Naive thymus-derived CD4-positive, alpha-beta T cell (primary cell): ENCODE measurements around the gene GALNT2. TPM values are rescaled to one million over a fixed set of nuclear protein-coding genes. Genes with fewer than 3 reads are reported as not detected.

Experiments
- ATAC-seq: fragments of 150-1000 bp; cut with Tn5 transposase; 2 replicates; pipeline ENCODE4 v1.10.0; 2021; ENCODE audit warnings: mild to moderate bottlenecking, moderate library complexity
- CTCF ChIA-PET: fragments of 350-600 bp; sonication (Branson Sonifier 250); formaldehyde crosslinking; loops from one replicate; lab custom pipeline; 2021; ENCODE audit warnings: antibody characterized with exemption; lab: Charles Lee
- POLR2A ChIA-PET: fragments of 350-600 bp; sonication (Branson Sonifier 250); formaldehyde crosslinking; loops from one replicate; lab custom pipeline; 2021; ENCODE audit warnings: antibody characterized with exemption, inconsistent platforms; lab: Charles Lee
- DNase-seq, 9 donors: peaks; one replicate each; pipeline versions ENCODE4 v3.0.0 to v3.0.0-alpha.2; 2020 to 2022; ENCODE audit warnings: mixed read lengths in 1 of 9
- H3K27ac ChIP-seq: one replicate; pipeline ENCODE4 v1.7.0; 2013; ENCODE audit warnings: mild to moderate bottlenecking, low read depth, low read length, moderate library complexity
- H3K27me3 ChIP-seq, 2 donors: one replicate each; pipeline ENCODE4 v1.7.0; 2013; ENCODE audit warnings: low read length in 2 of 2, mild to moderate bottlenecking in 2 of 2, moderate library complexity in 2 of 2; ENCODE audit not compliant: control insufficient read depth in 2 of 2, insufficient read depth in 2 of 2
- H3K36me3 ChIP-seq, 3 experiments: 1 replicate in 2 of 3; 2 replicates in 1 of 3; pipeline ENCODE4 v1.7.0; 2013; ENCODE audit warnings: low read length in 3 of 3, mild to moderate bottlenecking in 3 of 3, moderate library complexity in 1 of 3; ENCODE audit not compliant: insufficient read depth in 3 of 3, control insufficient read depth in 2 of 3
- H3K4me1 ChIP-seq, 2 donors: one replicate each; pipeline ENCODE4 v1.7.0; 2013; ENCODE audit warnings: low read length in 2 of 2, mild to moderate bottlenecking in 2 of 2, moderate library complexity in 1 of 2; ENCODE audit not compliant: control insufficient read depth in 2 of 2, insufficient read depth in 2 of 2
- H3K4me3 ChIP-seq: 2 replicates; pipeline ENCODE4 v1.7.0; 2013; ENCODE audit warnings: mild to moderate bottlenecking, low read length
- H3K9me3 ChIP-seq, 3 experiments: 1 replicate in 2 of 3; 2 replicates in 1 of 3; pipeline ENCODE4 v1.7.0; 2013; ENCODE audit warnings: low read length in 3 of 3; ENCODE audit not compliant: control insufficient read depth in 2 of 3
- H3K27ac Mint-ChIP-seq, 9 donors: one replicate each; pipeline ENCODE4 v1.8.0; 2020 to 2022; ENCODE audit warnings: mixed read lengths in 9 of 9, mild to moderate bottlenecking in 8 of 9, moderate library complexity in 5 of 9, inconsistent platforms in 2 of 9
- H3K27me3 Mint-ChIP-seq, 5 donors: one replicate each; pipeline ENCODE4 v1.8.0; 2021 to 2022; ENCODE audit warnings: mixed read lengths in 5 of 5, mild to moderate bottlenecking in 1 of 5
- H3K36me3 Mint-ChIP-seq, 5 donors: one replicate each; pipeline ENCODE4 v1.8.0; 2020 to 2022; ENCODE audit warnings: mixed read lengths in 5 of 5, mild to moderate bottlenecking in 3 of 5, inconsistent platforms in 1 of 5
- H3K4me1 Mint-ChIP-seq, 7 donors: one replicate each; pipeline ENCODE4 v1.8.0; 2020 to 2022; ENCODE audit warnings: mixed read lengths in 7 of 7, mild to moderate bottlenecking in 3 of 7, inconsistent platforms in 1 of 7
- H3K4me3 Mint-ChIP-seq, 10 donors: one replicate each; pipeline ENCODE4 v1.8.0; 2020 to 2022; ENCODE audit warnings: mild to moderate bottlenecking in 10 of 10, mixed read lengths in 10 of 10, moderate library complexity in 6 of 10, inconsistent platforms in 2 of 10
- H3K9me3 Mint-ChIP-seq, 11 donors: one replicate each; pipeline ENCODE4 v1.8.0; 2020 to 2022; ENCODE audit warnings: mixed read lengths in 11 of 11, mild to moderate bottlenecking in 4 of 11, inconsistent platforms in 1 of 11, moderate library complexity in 1 of 11
- intact Hi-C, 2 donors: fragments of 100-400 bp; cut with micrococcal nuclease; formaldehyde crosslinking; loops; one replicate each; pipeline ENCODE4 v1.15.1; 2023
- polyA plus RNA-seq, 2 donors: library from polyadenylated mRNA; unstranded; fragments of 300-500 nt; fragmentation: Illumina TruSeq; gene quantifications; one replicate each; pipeline ENCODE4 v1.2.3, GENCODE V29; 2021
- total RNA-seq, 6 experiments: library from RNA in 5 of 6; stranded (reverse) in 5 of 6; gene quantifications; 1 replicate in 5 of 6; 2 replicates in 1 of 6; pipeline ENCODE4 v1.2.3 and lab custom pipeline; 2021 to 2026

GALNT2 gene
- total and polyA plus RNA-seq, 7 experiments from 2014 or later: 12.0 to 32.7 (median 23.3) TPM

DNA sequence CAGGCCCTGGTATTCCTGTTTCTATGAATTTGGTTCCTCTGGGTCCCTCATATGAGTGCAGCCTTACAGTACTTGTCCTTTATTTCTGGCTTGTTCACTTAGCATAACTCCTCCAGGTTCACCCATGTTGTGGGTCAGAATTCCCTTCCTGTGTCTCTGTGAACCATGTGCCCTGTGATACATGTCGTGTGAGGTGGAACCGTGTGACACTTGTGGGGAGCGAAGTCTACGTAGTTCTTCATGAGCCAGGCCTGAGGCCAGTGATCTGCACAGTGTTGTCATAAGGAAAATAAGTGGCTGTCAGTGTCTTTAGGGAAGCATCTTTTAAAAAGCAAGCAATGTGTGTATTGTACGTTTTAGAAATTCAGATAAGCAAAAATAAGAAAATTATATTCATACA, 122.8 kb downstream of the GALNT2 start:
- POLR2A ChIA-PET: no interaction called here
- Mint-ChIP-seq H3K4me1 (peaks cover 30 to 61% (median 54%) of the 10 kb centered on the region in 7 donors), H3K36me3 (peaks cover 2 to 38% (median 13%) of the 10 kb centered on the region in 5 donors), H3K27ac (peak overlapping the region in 1 of 9 donors; percentile 0), H3K4me3 (peak overlapping the region in 1 of 10 donors; percentile 2), H3K27me3 (no peaks in the 10 kb centered on the region), H3K9me3 (peaks cover 0 to 2% (median 0%) of the 10 kb centered on the region in 11 donors)
- ATAC-seq (no peak), DNase-seq (no peak)
- H3K4me3 ChIP-seq: no peak overlapping the region
- H3K4me1 ChIP-seq: peaks cover 8 to 14% of the 10 kb centered on the region in 2 donors
- H3K36me3 ChIP-seq: no peaks in the 10 kb centered on the region
- no peaks in the 10 kb centered on the region for H3K9me3 ChIP-seq
- no peak overlapping the region for H3K27ac ChIP-seq
- CTCF ChIA-PET: no interaction called here
- H3K27me3 ChIP-seq: no peaks in the 10 kb centered on the region
- intact Hi-C loops: no loop called here

DNA sequence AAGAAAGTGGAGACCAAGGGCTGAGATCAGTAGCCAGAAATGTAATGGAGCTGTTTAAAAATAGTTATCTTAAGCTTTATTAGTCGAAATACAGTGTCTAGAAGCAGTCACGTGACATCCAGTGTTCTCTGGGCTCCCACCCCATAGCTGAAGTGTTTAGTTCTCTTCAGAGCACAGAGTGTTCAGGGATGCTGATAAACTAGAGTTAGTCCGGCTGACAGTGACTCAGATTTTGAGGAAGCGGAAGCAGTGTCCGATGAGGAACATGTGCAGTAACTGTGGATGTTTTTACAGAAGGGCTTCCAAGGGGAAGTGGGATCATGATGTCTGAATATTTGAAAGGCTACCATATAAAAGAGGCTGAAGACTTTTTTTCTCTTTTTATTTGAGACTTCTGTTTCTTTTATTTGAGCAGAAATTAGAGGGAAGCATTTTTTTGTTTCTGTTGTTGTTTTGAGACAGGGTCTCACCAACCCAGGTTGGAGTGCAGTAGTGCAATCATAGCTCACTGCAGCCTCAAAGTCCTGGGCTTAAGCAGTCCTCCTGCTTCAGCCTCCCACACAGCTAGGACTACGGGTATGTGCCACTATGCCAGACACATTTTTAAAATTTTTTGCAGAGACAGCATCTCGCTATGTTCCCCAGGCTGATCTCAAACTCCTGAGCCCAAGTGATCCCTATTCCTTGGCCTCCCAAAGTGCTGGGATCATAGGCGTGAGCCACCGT, 124.2 kb downstream of the GALNT2 start:
- DNase-seq: no peak
- peaks cover 25 to 50% (median 45%) of the 10 kb centered on the region in 7 donors for H3K4me1 Mint-ChIP-seq
- ChIA-PET POLR2A (no interaction called here), CTCF (no interaction called here)
- H3K27me3 Mint-ChIP-seq: no peaks in the 10 kb centered on the region
- H3K27ac Mint-ChIP-seq: no peak overlapping the region
- ATAC-seq: peak; percentile 89
- no peaks in the 10 kb centered on the region for H3K9me3 ChIP-seq
- no peak overlapping the region for H3K4me3 Mint-ChIP-seq
- H3K4me1 ChIP-seq: peaks cover 8 to 13% of the 10 kb centered on the region in 2 donors
- no peak overlapping the region for H3K4me3 ChIP-seq
- no peaks in the 10 kb centered on the region for H3K9me3 Mint-ChIP-seq
- intact Hi-C loops: no loop called here
- H3K36me3 Mint-ChIP-seq: peaks cover 0 to 32% (median 7%) of the 10 kb centered on the region in 5 donors
- H3K27ac ChIP-seq: no peak overlapping the region
- H3K36me3 ChIP-seq: no peaks in the 10 kb centered on the region
- no peaks in the 10 kb centered on the region for H3K27me3 ChIP-seq

DNA sequence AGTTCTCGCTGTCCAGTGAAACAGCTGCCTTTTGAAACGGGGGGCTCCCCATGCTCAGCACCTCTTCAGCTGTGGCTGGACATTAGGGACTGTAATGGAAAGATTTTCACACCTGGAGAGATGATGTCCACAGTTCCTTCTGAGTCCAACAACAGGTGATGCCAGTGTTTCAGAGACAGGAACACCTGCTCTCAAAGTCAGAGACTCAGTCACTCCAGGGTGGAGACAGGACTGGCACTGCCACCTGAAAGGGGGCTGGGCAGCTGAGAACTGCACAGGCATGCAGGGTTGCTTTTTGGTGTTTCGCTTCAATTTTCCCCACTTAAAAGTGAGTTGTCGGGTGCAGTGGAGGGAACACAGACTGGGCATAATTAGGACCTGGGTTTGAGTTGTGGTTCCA, 124.8 kb downstream of the GALNT2 start:
- H3K4me3 Mint-ChIP-seq: no peak overlapping the region
- Histone ChIP-seq H3K9me3 (no peaks in the 10 kb centered on the region), H3K27me3 (no peaks in the 10 kb centered on the region), H3K4me1 (peaks cover 3 to 8% of the 10 kb centered on the region in 2 donors), H3K4me3 (no peak overlapping the region), H3K27ac (no peak overlapping the region), H3K36me3 (no peaks in the 10 kb centered on the region)
- DNase-seq (no peak), ATAC-seq (no peak)
- no peaks in the 10 kb centered on the region for H3K9me3 Mint-ChIP-seq
- intact Hi-C loops: no loop called here
- H3K27me3 Mint-ChIP-seq: no peaks in the 10 kb centered on the region
- peaks cover 25 to 45% (median 40%) of the 10 kb centered on the region in 7 donors for H3K4me1 Mint-ChIP-seq
- ChIA-PET CTCF (no interaction called here), POLR2A (no interaction called here)
- H3K36me3 Mint-ChIP-seq: peaks cover 0 to 31% (median 7%) of the 10 kb centered on the region in 5 donors
- H3K27ac Mint-ChIP-seq: no peak overlapping the region

DNA sequence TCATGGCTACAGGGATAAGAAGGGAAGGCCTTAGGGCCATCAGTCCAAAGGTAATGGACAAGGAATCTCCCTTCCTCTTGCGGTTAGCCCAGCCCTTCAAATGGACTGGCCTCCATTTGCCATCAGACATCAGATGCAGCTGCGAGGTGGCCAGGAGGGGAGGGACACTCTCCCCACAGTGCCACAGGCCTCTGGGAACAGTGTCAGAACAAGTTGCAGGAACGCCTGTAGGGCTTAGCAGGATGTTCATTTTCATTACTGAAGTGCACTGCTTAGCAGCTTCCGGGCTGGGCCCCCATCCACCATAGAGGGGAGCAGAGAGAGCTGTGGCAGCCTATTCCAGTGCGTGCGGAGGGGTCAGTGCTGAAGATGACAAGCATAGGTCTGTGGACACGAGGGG, 127.5 kb downstream of the GALNT2 start:
- ATAC-seq (no peak), DNase-seq (no peak)
- H3K9me3 ChIP-seq: no peaks in the 10 kb centered on the region
- Mint-ChIP-seq H3K4me3 (peak overlapping the region in 1 of 10 donors; percentile 21), H3K36me3 (peaks cover 0 to 27% (median 4%) of the 10 kb centered on the region in 5 donors), H3K9me3 (no peaks in the 10 kb centered on the region), H3K27me3 (no peaks in the 10 kb centered on the region), H3K4me1 (peaks cover 17 to 27% (median 21%) of the 10 kb centered on the region in 7 donors), H3K27ac (peak overlapping the region in 3 of 9 donors; percentile 33 to 68 (median 51))
- H3K4me3 ChIP-seq: no peak overlapping the region
- no peaks in the 10 kb centered on the region for H3K4me1 ChIP-seq
- no peaks in the 10 kb centered on the region for H3K36me3 ChIP-seq
- intact Hi-C loops: no loop called here
- CTCF ChIA-PET: no interaction called here
- POLR2A ChIA-PET: interaction anchor here (0.8 kb wide), 1 partner anchor 171 kb away, joined by 3 read pairs; no protein-coding TSS in a partner anchor
- no peaks in the 10 kb centered on the region for H3K27me3 ChIP-seq
- no peak overlapping the region for H3K27ac ChIP-seq

DNA sequence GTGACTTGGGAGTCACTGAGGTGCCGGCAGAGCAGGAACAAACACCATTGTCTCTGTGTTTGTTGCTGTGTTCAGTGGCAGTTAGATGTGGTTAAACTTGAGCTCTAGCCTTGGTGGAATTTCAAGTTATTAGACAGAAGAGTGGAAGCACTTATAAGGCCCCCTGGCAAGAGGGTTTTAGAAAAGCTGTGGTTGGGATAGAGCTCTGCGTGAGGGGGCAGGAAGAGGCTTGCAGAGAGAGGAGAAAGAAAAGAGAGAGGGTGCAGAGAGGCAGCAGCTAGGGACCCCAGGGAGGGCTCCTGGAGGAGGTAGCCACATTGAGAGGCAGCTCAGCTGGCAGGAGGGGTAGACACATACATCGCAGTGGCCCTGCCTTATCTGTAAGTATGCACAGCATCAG, 128.2 kb downstream of the GALNT2 start:
- intact Hi-C loops: no loop called here
- Mint-ChIP-seq H3K36me3 (peaks cover 0 to 24% (median 4%) of the 10 kb centered on the region in 5 donors), H3K4me3 (no peak overlapping the region), H3K4me1 (peaks cover 12 to 21% (median 17%) of the 10 kb centered on the region in 7 donors), H3K9me3 (no peaks in the 10 kb centered on the region), H3K27me3 (no peaks in the 10 kb centered on the region), H3K27ac (peak overlapping the region in 4 of 9 donors; percentile 43 to 79 (median 60))
- Histone ChIP-seq H3K9me3 (no peaks in the 10 kb centered on the region), H3K4me3 (no peak overlapping the region), H3K27ac (no peak overlapping the region), H3K27me3 (no peaks in the 10 kb centered on the region), H3K36me3 (no peaks in the 10 kb centered on the region), H3K4me1 (no peaks in the 10 kb centered on the region)
- ATAC-seq (no peak), DNase-seq (no peak)
- CTCF ChIA-PET: no interaction called here
- POLR2A ChIA-PET: no interaction called here

DNA sequence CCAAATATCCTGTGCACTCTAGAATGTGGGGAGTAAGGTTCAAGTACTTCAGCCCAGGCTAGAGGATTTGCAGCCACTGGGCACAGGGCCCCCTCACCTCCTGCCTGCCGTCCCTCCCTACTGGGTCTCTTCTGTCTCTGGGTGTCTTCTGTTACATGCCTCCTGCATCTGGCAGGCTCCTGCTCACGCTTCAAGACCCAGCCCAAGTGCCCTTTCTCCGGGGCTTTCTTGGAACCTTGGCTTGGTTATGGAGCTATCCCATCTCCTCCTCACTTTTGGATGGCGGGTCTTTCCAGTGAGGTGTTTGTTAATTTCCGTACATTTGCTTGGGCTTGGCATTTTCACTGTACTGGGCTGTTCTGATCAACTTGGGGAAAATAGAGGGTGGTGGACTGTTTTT, 129.0 kb downstream of the GALNT2 start:
- DNase-seq: no peak
- POLR2A ChIA-PET: no interaction called here
- H3K9me3 Mint-ChIP-seq: no peaks in the 10 kb centered on the region
- H3K27ac Mint-ChIP-seq: peak overlapping the region in 1 of 9 donors; percentile 51
- Histone ChIP-seq H3K4me1 (no peaks in the 10 kb centered on the region), H3K4me3 (no peak overlapping the region), H3K9me3 (no peaks in the 10 kb centered on the region), H3K27ac (no peak overlapping the region), H3K27me3 (no peaks in the 10 kb centered on the region), H3K36me3 (no peaks in the 10 kb centered on the region)
- H3K4me3 Mint-ChIP-seq: no peak overlapping the region
- CTCF ChIA-PET: no interaction called here
- H3K27me3 Mint-ChIP-seq: no peaks in the 10 kb centered on the region
- peaks cover 8 to 19% (median 16%) of the 10 kb centered on the region in 7 donors for H3K4me1 Mint-ChIP-seq
- H3K36me3 Mint-ChIP-seq: peaks cover 0 to 24% (median 4%) of the 10 kb centered on the region in 5 donors
- no peak for ATAC-seq
- intact Hi-C loops: no loop called here
